Kidney (tissue), 14 donors: ENCODE results near the gene ABCA7. TPM values are rescaled to one million over a fixed set of nuclear protein-coding genes. Genes with fewer than 3 reads are reported as not detected.
A peak's percentile ranks its signal among the peaks of the same experiment; 100 is the strongest.

ENCODE experiments used
- DNase-seq, 5 donors: peaks; one replicate each; pipeline ENCODE4 v3.0.0-alpha.2; 2013 to 2020
- FAIRE-seq: peaks from 2 replicates; lab custom pipeline; 2012; peaks lifted over from hg19 to GRCh38; lab: Jason Lieb, UNC
- H3K27ac ChIP-seq, 2 donors: one replicate each; pipeline ENCODE4 v1.7.0; 2013; ENCODE audit warnings: low read depth in 2 of 2, low read length in 2 of 2, inconsistent platforms in 1 of 2
- H3K27me3 ChIP-seq: one replicate; pipeline ENCODE4 v1.7.1; 2013; ENCODE audit warnings: low read length, inconsistent platforms; ENCODE audit not compliant: control insufficient read depth, insufficient read depth
- H3K36me3 ChIP-seq, 3 donors: one replicate each; pipeline versions ENCODE4 v1.7.0 to v1.7.1; 2013; ENCODE audit warnings: low read length in 3 of 3, control low read depth in 1 of 3, inconsistent platforms in 1 of 3; ENCODE audit not compliant: insufficient read depth in 3 of 3, control insufficient read depth in 2 of 3
- H3K4me1 ChIP-seq, 3 donors: one replicate each; pipeline versions ENCODE4 v1.7.0 to v1.7.1; 2013; ENCODE audit warnings: low read length in 3 of 3, inconsistent platforms in 1 of 3, low read depth in 1 of 3; ENCODE audit not compliant: control insufficient read depth in 2 of 3, insufficient read depth in 2 of 3
- H3K4me3 ChIP-seq, 3 donors: one replicate each; pipeline versions ENCODE4 v1.7.0 to v1.8.1; 2013; ENCODE audit warnings: low read length in 3 of 3, control low read depth in 1 of 3, inconsistent platforms in 1 of 3
- H3K9ac ChIP-seq, 3 donors: one replicate each; pipeline versions ENCODE4 v1.7.0 to v1.7.1; 2013; ENCODE audit warnings: low read length in 3 of 3, control low read depth in 1 of 3, inconsistent platforms in 1 of 3
- H3K9me3 ChIP-seq, 3 donors: one replicate each; pipeline versions ENCODE4 v1.7.0 to v1.7.1; 2013; ENCODE audit warnings: low read length in 3 of 3, control low read depth in 1 of 3, inconsistent platforms in 1 of 3; ENCODE audit not compliant: control insufficient read depth in 2 of 3, insufficient read depth in 1 of 3
- CTCF ChIP-seq: IDR thresholded peaks from 3 replicates; pipeline ENCODE4 v1.5.1; 2012; ENCODE audit warnings: mild to moderate bottlenecking, moderate library complexity, borderline replicate concordance; ENCODE audit not compliant: insufficient read depth; ENCODE audit errors: extremely low read depth
- intact Hi-C: fragments of 100-400 bp; cut with DNase I; formaldehyde crosslinking; loops from one replicate; pipeline ENCODE4 v1.11.1; 2022
- polyA plus RNA-seq: library from polyadenylated mRNA; stranded (reverse); fragments of 350-450 nt; fragmentation: Illumina TruSeq; extraction: RNeasy Lipid Tissue Mini Kit (QIAGEN cat#74804); gene quantifications from one replicate; pipeline ENCODE4 v1.2.3, GENCODE V29; 2014; ENCODE audit warnings: low read depth, low replicate concordance; ENCODE audit not compliant: insufficient read depth
- total RNA-seq: library from RNA; stranded (reverse); fragmentation: NEBNext Ultra II Directional; extraction: Animal tissue kit (Norgen Biotek cat#: 25700); gene quantifications from one replicate; pipeline ENCODE4 v1.2.1, GENCODE V29; 2021
- donor health status: control.
- donor health status: control.
- donor health status: control.
- donor health status: control.
- donor health status: control.
- donor health status: DM: yes; HTN: yes; CAD: no.
- donor health status: Normal renal cell carcinoma (clear cell type).

Gene ABCA7
- total and polyA plus RNA-seq, 2 donors from 2014 or later = 11.7 to 20.4 TPM

GRCh38 chr19:999379-999719 lies 40.6 kb upstream of the ABCA7 start:
- H3K27me3 ChIP-seq = peaks cover 17% of the 10 kb centered on the region
- intact Hi-C loops = no loop called here
- TF ChIP-seq CTCF = no peak

GRCh38 chr19:1000095-1000494 lies 39.8 kb upstream of the ABCA7 start, which contains the start of gene GRIN3B:
Gene GRIN3B (plus strand): TSS chr19:1000419. CDS start chr19:1000438, 19 bp downstream.
- H3K27ac ChIP-seq = no peak within 1 kb of the TSS
- intact Hi-C loops = no loop called here
- DNase-seq (peak; percentile 74 to 86 (median 81)), FAIRE-seq (no peak)
- peaks cover 0 to 12% (median 8%) of the 10 kb centered on the region in 3 donors for H3K4me1 ChIP-seq
- H3K27me3 ChIP-seq = peaks cover 17% of the 10 kb centered on the region
- no peaks in the 10 kb centered on the region for H3K9me3 ChIP-seq
- peak; percentile 17 for TF ChIP-seq CTCF
- H3K4me3 ChIP-seq = no peak within 1 kb of the TSS
- no peaks in the 10 kb centered on the region for H3K36me3 ChIP-seq
- no peak within 1 kb of the TSS for H3K9ac ChIP-seq

More at GRCh38 chr19:999379-999719, 40.6 kb upstream of the ABCA7 start:
- Histone ChIP-seq H3K4me3 (no peak overlapping the region), H3K4me1 (peaks cover 0 to 15% (median 14%) of the 10 kb centered on the region in 3 donors), H3K27ac (no peak overlapping the region), H3K9ac (no peak overlapping the region), H3K36me3 (no peaks in the 10 kb centered on the region), H3K9me3 (no peaks in the 10 kb centered on the region)
- DNase-seq (no peak), FAIRE-seq (no peak)

- H3K9me3 ChIP-seq = no peaks in the 10 kb centered on the region
- no peak for TF ChIP-seq CTCF
- DNase-seq = peak in 2 of 5 donors; percentile 68 to 81
- no peaks in the 10 kb centered on the region for H3K36me3 ChIP-seq
- no peak for FAIRE-seq
- intact Hi-C loops = no loop called here
- no peak overlapping the region for H3K4me3 ChIP-seq
- H3K4me1 ChIP-seq = peaks cover 0 to 7% (median 4%) of the 10 kb centered on the region in 3 donors
- H3K9ac ChIP-seq = no peak overlapping the region
- H3K27ac ChIP-seq = no peak overlapping the region
- H3K27me3 ChIP-seq = peaks cover 17% of the 10 kb centered on the region
Measured at GRCh38 chr19:1000591-1001537, 39.0 kb upstream of the ABCA7 start.
